K562 (cell line): ENCODE results near the gene C17orf113. TPM values are rescaled to one million over a fixed set of nuclear protein-coding genes. Genes with fewer than 3 reads are reported as not detected.

ENCODE experiments used
- ATF2 ChIP-seq: sonication (generic); formaldehyde crosslinking; IDR thresholded peaks from 2 replicates; pipeline ENCODE4 v1.8.1; 2022; ENCODE audit warnings: missing genetic modification reagents
- HBP1 ChIP-seq: fragments of 450-650 bp; formaldehyde crosslinking; IDR thresholded peaks from 2 replicates; pipeline ENCODE4 v1.4.0; 2022; ENCODE audit warnings: missing genetic modification characterization
- IFI16 ChIP-seq: fragments of 250-450 bp; sonication (Bioruptor Pico); IDR thresholded peaks from 2 replicates; pipeline ENCODE4 v2.1.2; 2022; ENCODE audit warnings: mild to moderate bottlenecking, inconsistent platforms
- MAZ ChIP-seq, 2 experiments: fragments of 450-650 bp in 1 of 2; sonication (generic) in 1 of 2; formaldehyde crosslinking; IDR thresholded peaks in 1 of 2; conservative IDR thresholded peaks in 1 of 2; 2 replicates each; pipeline versions ENCODE4 v1.4.0 to v1.5.0; 2020; ENCODE audit warnings: mild to moderate bottlenecking in 1 of 2, missing genetic modification reagents in 1 of 2
- NFRKB ChIP-seq: fragments of 450-650 bp; IDR thresholded peaks from 2 replicates; pipeline ENCODE4 v1.6.1; 2016; ENCODE audit warnings: low read depth
- NR3C1 ChIP-seq: sonication (generic); formaldehyde crosslinking; IDR thresholded peaks from 2 replicates; pipeline ENCODE4 v1.8.1; 2022; ENCODE audit warnings: missing genetic modification reagents
- POLR2H ChIP-seq: IDR thresholded peaks from 2 replicates; pipeline ENCODE4 v1.6.1; 2016; ENCODE audit warnings: missing genetic modification characterization, low read depth, mild to moderate bottlenecking, control low read depth, missing compliant biosample characterization, moderate library complexity
- RB1 ChIP-seq: fragments of 450-650 bp; IDR thresholded peaks from 2 replicates; pipeline ENCODE4 v1.6.1; 2017; ENCODE audit warnings: low read depth, mild to moderate bottlenecking
- SIN3A ChIP-seq, 2 experiments: fragments of 150-350 bp in 1 of 2; IDR thresholded peaks; 2 replicates each; pipeline ENCODE4 v1.6.1; 2011 to 2016; ENCODE audit warnings: borderline replicate concordance in 2 of 2, low read depth in 2 of 2, low read length in 2 of 2, mild to moderate bottlenecking in 2 of 2, moderate library complexity in 2 of 2; ENCODE audit not compliant: control insufficient read depth in 1 of 2
- SREBF2 ChIP-seq: sonication (generic); formaldehyde crosslinking; IDR thresholded peaks from 2 replicates; pipeline ENCODE4 v1.4.0; 2020; ENCODE audit warnings: mild to moderate bottlenecking, missing genetic modification reagents
- SUPT5H ChIP-seq: fragments of 450-650 bp; IDR thresholded peaks from 2 replicates; pipeline ENCODE4 v1.6.1; 2016
- TAF9B ChIP-seq: fragments of 450-650 bp; IDR thresholded peaks from 2 replicates; pipeline ENCODE4 v1.6.1; 2018; ENCODE audit warnings: mild to moderate bottlenecking; ENCODE audit not compliant: partially characterized antibody
- TFE3 ChIP-seq: fragments of 450-650 bp; formaldehyde crosslinking; IDR thresholded peaks from 2 replicates; pipeline ENCODE4 v1.4.0; 2020; ENCODE audit warnings: mild to moderate bottlenecking, mixed read lengths
- THRAP3 ChIP-seq: fragments of 450-650 bp; IDR thresholded peaks from 2 replicates; pipeline ENCODE4 v1.6.1; 2016; ENCODE audit warnings: mild to moderate bottlenecking, inconsistent platforms, borderline replicate concordance
- ZNF316 ChIP-seq: fragments of 450-650 bp; IDR thresholded peaks from 2 replicates; pipeline ENCODE4 v1.6.1; 2016
- ZNF717 ChIP-seq: fragments of 250-450 bp; sonication (Bioruptor Pico); IDR thresholded peaks from 2 replicates; pipeline ENCODE4 v1.5.0; 2021
- polyA plus RNA-seq, 8 experiments: library from polyadenylated mRNA; depleted of rRNA in 4 of 8; stranded (reverse) in 5 of 8; unstranded in 3 of 8; fragments of >200 nt; fragmentation: Nextera tagmentation in 2 of 8; fragmentation: Illumina TruSeq in 1 of 8; extraction: Ambion mirVana in 2 of 8; extraction: Trizol in 1 of 8; gene quantifications; 2 replicates each; pipeline versions ENCODE4 v1.2.1 to v1.2.3, GENCODE V29; 2011 to 2014; ENCODE audit warnings: inconsistent platforms in 1 of 8, missing spikeins in 1 of 8
- total RNA-seq, 7 experiments: library from RNA; depleted of rRNA in 6 of 7; stranded (reverse); fragments of >200 nt in 6 of 7; fragmentation: Illumina TruSeq in 2 of 7; extraction: Trizol in 2 of 7; gene quantifications; 2 replicates each; pipeline versions ENCODE4 v1.2.1 to v1.2.3, GENCODE V29; 2011 to 2021; ENCODE audit warnings: low replicate concordance in 1 of 7
- TF ChIP-seq, protein P1 (sequence below): fragments of 250-450 bp; sonication (Bioruptor Pico); IDR thresholded peaks from 2 replicates; pipeline ENCODE4 v1.9.0; 2021; ENCODE audit warnings: mild to moderate bottlenecking
- TF ChIP-seq, protein P2 (sequence below), 3 experiments: fragments of 200-800 bp in 1 of 3; sonication (Bioruptor generic) in 1 of 3; sonication (generic) in 1 of 3; formaldehyde crosslinking in 1 of 3; IDR thresholded peaks; 2 replicates each; pipeline versions ENCODE4 v1.6.1 to v1.8.0; 2016 to 2022; ENCODE audit warnings: mild to moderate bottlenecking in 2 of 3, missing compliant biosample characterization in 2 of 3, missing genetic modification characterization in 2 of 3, missing genetic modification reagents in 1 of 3
- TF ChIP-seq, protein P3 (sequence below), 2 experiments: fragments of 450-650 bp; conservative IDR thresholded peaks; 2 replicates each; pipeline ENCODE4 v1.6.1; 2017; ENCODE audit warnings: mild to moderate bottlenecking in 2 of 2, moderate library complexity in 2 of 2

The C17orf113 gene
- total and polyA plus RNA-seq, 9 of the 15 experiments (the other 6 are each of a cell fraction or from before 2014, with no cell fraction given), result 0.10 to 1.2 (median 0.31) TPM

DNA sequence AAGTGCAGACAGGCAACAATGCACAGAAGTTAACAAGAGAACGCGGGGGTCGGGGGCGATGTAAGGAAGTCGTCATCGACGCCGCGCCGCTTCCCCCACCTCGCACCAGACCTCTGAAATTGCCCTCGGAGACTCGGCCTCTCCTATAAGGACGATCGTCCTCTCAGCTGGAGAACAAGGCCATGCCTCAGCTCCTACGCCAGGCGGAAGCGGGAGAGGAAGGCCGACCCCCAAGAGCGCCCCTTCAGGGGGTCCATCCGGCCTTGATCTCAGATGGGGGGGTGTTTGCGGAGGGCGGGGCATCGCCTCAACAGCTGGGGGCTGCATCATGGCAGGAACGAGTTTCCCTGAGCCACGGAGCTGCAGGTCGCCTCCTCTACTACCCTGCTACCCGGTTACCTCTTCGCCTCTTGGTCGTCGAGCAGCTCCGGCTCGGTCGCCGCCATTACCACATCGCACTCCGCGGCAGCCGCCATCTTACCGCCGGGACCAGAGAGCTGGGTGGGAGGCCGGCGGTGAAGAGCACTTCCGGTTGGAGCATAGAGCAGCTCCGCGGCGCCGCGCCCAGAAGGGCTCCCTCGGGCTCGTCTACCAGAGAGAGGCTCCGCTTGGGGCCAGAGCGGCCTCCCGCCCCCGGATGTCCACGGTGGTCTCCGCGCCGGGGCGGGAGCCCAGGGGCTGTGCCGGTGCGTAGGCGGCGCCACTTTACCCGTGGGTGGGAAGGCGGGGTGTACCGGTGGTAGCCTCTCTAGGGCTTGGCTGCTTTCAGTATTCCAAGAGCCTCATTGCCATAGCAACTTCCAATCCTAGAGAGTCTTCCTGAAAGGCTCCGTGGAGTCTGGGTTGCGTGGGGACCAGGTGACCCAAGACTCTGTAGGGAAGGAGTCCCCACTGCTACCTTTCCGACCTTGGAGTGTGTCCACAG lies 33.2 kb downstream of the C17orf113 start, which contains the start of gene DNAJC7 (continued):
- TF ChIP-seq HBP1 (CRISPR knock-in tag), result peak; percentile 73; the same call in 1 of the 2 replicates
- TF ChIP-seq ATF2, result no peak
- peak; percentile 90 for TF ChIP-seq SUPT5H
- TF ChIP-seq MAZ (CRISPR knock-in tag; conservative IDR thresholded peaks at IDR 0.05 in 1 of 2, IDR thresholded peaks at IDR 0.05 in 1 of 2), result peak; percentile 85 to 91
- TF ChIP-seq IFI16 (CRISPR knock-in tag), result no peak
- peak; percentile 98 for TF ChIP-seq NFRKB
- TF ChIP-seq, protein P1, sequence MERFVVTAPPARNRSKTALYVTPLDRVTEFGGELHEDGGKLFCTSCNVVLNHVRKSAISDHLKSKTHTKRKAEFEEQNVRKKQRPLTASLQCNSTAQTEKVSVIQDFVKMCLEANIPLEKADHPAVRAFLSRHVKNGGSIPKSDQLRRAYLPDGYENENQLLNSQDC (CRISPR knock-in tag), result no peak
- 0 out of 2 replicates have a peak, but pooled peaks have one; percentile 11 for TF ChIP-seq ZNF316
- TF ChIP-seq SIN3A (IDR thresholded peaks at IDR 0.05; ENCODE audit: borderline replicate concordance in 2 of 2, control insufficient read depth in 1 of 2, low read depth in 2 of 2, low read length in 2 of 2), result peak; percentile 17 to 77; a peak in 3 of 4 replicates
- no peak for TF ChIP-seq TFE3 (CRISPR knock-in tag)
- TF ChIP-seq NR3C1 (CRISPR knock-in tag), result no peak
- peak; percentile 54 for TF ChIP-seq RB1
- no peak for TF ChIP-seq ZNF717
- TF ChIP-seq, protein P2, sequence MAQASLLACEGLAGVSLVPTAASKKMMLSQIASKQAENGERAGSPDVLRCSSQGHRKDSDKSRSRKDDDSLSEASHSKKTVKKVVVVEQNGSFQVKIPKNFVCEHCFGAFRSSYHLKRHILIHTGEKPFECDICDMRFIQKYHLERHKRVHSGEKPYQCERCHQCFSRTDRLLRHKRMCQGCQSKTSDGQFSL (CRISPR knock-in tag; IDR thresholded peaks at IDR 0.05), result peak; percentile 98
- TF ChIP-seq, protein P2 (tag; IDR thresholded peaks at IDR 0.05), result peak in 1 of 2 experiments; percentile 93; a peak in 2 of 4 replicates
- peak; percentile 98 for TF ChIP-seq TAF9B
- TF ChIP-seq SREBF2, result peak; percentile 78; the same call in 1 of the 2 replicates
- TF ChIP-seq THRAP3, result peak; percentile 47; the same call in 1 of the 2 replicates
- TF ChIP-seq POLR2H (tag), result peak; percentile 62
- TF ChIP-seq, protein P3, sequence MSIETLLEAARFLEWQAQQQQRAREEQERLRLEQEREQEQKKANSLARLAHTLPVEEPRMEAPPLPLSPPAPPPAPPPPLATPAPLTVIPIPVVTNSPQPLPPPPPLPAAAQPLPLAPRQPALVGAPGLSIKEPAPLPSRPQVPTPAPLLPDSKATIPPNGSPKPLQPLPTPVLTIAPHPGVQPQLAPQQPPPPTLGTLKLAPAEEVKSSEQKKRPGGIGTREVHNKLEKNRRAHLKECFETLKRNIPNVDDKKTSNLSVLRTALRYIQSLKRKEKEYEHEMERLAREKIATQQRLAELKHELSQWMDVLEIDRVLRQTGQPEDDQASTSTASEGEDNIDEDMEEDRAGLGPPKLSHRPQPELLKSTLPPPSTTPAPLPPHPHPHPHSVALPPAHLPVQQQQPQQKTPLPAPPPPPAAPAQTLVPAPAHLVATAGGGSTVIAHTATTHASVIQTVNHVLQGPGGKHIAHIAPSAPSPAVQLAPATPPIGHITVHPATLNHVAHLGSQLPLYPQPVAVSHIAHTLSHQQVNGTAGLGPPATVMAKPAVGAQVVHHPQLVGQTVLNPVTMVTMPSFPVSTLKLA (conservative IDR thresholded peaks at IDR 0.05), result peak; percentile 51 to 82; a peak in 3 of 4 replicates
